DLD1 (cell line): ENCODE measurements around the gene MAB21L2.

Experiments
- in situ Hi-C: cut with HindIII; loops from 2 replicates; pipeline ENCODE4 v1.10.0; 2017; ENCODE audit warnings: low sequenced_read_pairs

The MAB21L2 gene

GRCh38 chr4:150573534-150573933, 8.4 kb upstream of the MAB21L2 start:
- in situ Hi-C loops: no loop called here

GRCh38 chr4:150574678-150575077, 7.3 kb upstream of the MAB21L2 start:
- in situ Hi-C loops: no loop called here

- in situ Hi-C loops: no loop called here
These were observed 4.2 kb upstream of the MAB21L2 start for GRCh38 chr4:150577796-150578195.

- in situ Hi-C loops: no loop called here
These were observed 3.0 kb upstream of the MAB21L2 start for GRCh38 chr4:150578745-150579501.

GRCh38 chr4:150579551-150580234, 2.3 kb upstream of the MAB21L2 start:
- in situ Hi-C loops: no loop called here

- in situ Hi-C loops: no loop called here
These were observed 1.6 kb upstream of the MAB21L2 start for GRCh38 chr4:150580306-150580705.

- in situ Hi-C loops: no loop called here
These were observed 820 bp upstream of the MAB21L2 start for GRCh38 chr4:150581056-150581605.

- in situ Hi-C loops: no loop called here
These were observed 305 bp upstream of the MAB21L2 start for GRCh38 chr4:150581641-150582051.

GRCh38 chr4:150582873-150583286, 929 bp downstream of the MAB21L2 start:
- in situ Hi-C loops: no loop called here

GRCh38 chr4:150583287-150584110, 1.5 kb downstream of the MAB21L2 start:
- in situ Hi-C loops: no loop called here

- in situ Hi-C loops: no loop called here
These were observed 2.4 kb downstream of the MAB21L2 start for GRCh38 chr4:150584111-150584915.

- in situ Hi-C loops: no loop called here
These were observed 3.7 kb downstream of the MAB21L2 start for GRCh38 chr4:150585611-150586010.

- in situ Hi-C loops: no loop called here
These were observed 4.3 kb downstream of the MAB21L2 start for GRCh38 chr4:150586162-150586810.

GRCh38 chr4:150588316-150588715, 6.4 kb downstream of the MAB21L2 start:
- in situ Hi-C loops: no loop called here

GRCh38 chr4:150589157-150589556, 7.2 kb downstream of the MAB21L2 start:
- in situ Hi-C loops: no loop called here

GRCh38 chr4:150590631-150591030, 8.7 kb downstream of the MAB21L2 start:
- in situ Hi-C loops: no loop called here

- in situ Hi-C loops: no loop called here
These were observed 9.5 kb downstream of the MAB21L2 start for GRCh38 chr4:150591406-150591805.

GRCh38 chr4:150591904-150592303, 10.0 kb downstream of the MAB21L2 start:
- in situ Hi-C loops: no loop called here

- in situ Hi-C loops: no loop called here
These were observed 12.0 kb downstream of the MAB21L2 start for GRCh38 chr4:150593996-150594395.

GRCh38 chr4:150598909-150599308, 17.0 kb downstream of the MAB21L2 start:
- in situ Hi-C loops: no loop called here
